GM18868 (cell line): ENCODE results near the gene AGAP1.
"Not testable (repeated sequence)": the region's sequence is repeated elsewhere in the genome, so short reads cannot be mapped to it uniquely, and the experiment has no call there.

Source experiments
- ATAC-seq: cut with Tn5 transposase; IDR thresholded peaks from one replicate; pipeline ENCODE4 v1.9.1; 2021; ENCODE audit warnings: mild to moderate bottlenecking, moderate library complexity; ENCODE audit not compliant: unreplicated experiment

AGAP1 gene

GRCh38 chr2:235584638-235585007 lies 90.8 kb downstream of the AGAP1 start:
- no peak for ATAC-seq

- no peak for ATAC-seq
These were observed 93.4 kb downstream of the AGAP1 start for GRCh38 chr2:235587202-235587601.

- no peak for ATAC-seq
These were observed 94.9 kb downstream of the AGAP1 start for GRCh38 chr2:235588750-235589149.

GRCh38 chr2:235591231-235591730 lies 97.4 kb downstream of the AGAP1 start:
- no peak for ATAC-seq

GRCh38 chr2:235591921-235592320 lies 98.1 kb downstream of the AGAP1 start:
- no peak for ATAC-seq

- no peak for ATAC-seq
These were observed 98.6 kb downstream of the AGAP1 start for GRCh38 chr2:235592430-235592829.

GRCh38 chr2:235592836-235593235 lies 99.0 kb downstream of the AGAP1 start:
- no peak for ATAC-seq

- ATAC-seq: no peak
These were observed 100.2 kb downstream of the AGAP1 start for GRCh38 chr2:235594041-235594440.

- no peak for ATAC-seq
These were observed 101.1 kb downstream of the AGAP1 start for GRCh38 chr2:235594964-235595363.

- no peak for ATAC-seq
These were observed 101.7 kb downstream of the AGAP1 start for GRCh38 chr2:235595422-235596010.

GRCh38 chr2:235596272-235596671 lies 102.4 kb downstream of the AGAP1 start:
- ATAC-seq: no peak

- ATAC-seq: no peak
These were observed 103.3 kb downstream of the AGAP1 start for GRCh38 chr2:235597081-235597615.

- ATAC-seq: no peak
These were observed 104.2 kb downstream of the AGAP1 start for GRCh38 chr2:235598026-235598425.

GRCh38 chr2:235598532-235599531 lies 105.0 kb downstream of the AGAP1 start:
- ATAC-seq: no peak

- no peak for ATAC-seq
These were observed 105.9 kb downstream of the AGAP1 start for GRCh38 chr2:235599596-235600338.

GRCh38 chr2:235600406-235600805 lies 106.6 kb downstream of the AGAP1 start:
- no peak for ATAC-seq

- no peak for ATAC-seq
These were observed 107.1 kb downstream of the AGAP1 start for GRCh38 chr2:235600926-235601325.

GRCh38 chr2:235601960-235602704 lies 108.3 kb downstream of the AGAP1 start:
- no peak for ATAC-seq

GRCh38 chr2:235602971-235603370 lies 109.1 kb downstream of the AGAP1 start:
- ATAC-seq: not testable (repeated sequence)

GRCh38 chr2:235603659-235604058 lies 109.8 kb downstream of the AGAP1 start:
- ATAC-seq: no peak
